ENCODE data around the gene MYO1E.
"Not testable (repeated sequence)": the region's sequence is repeated elsewhere in the genome, so short reads cannot be mapped to it uniquely, and the experiment has no call there.

MYO1E gene

DNA sequence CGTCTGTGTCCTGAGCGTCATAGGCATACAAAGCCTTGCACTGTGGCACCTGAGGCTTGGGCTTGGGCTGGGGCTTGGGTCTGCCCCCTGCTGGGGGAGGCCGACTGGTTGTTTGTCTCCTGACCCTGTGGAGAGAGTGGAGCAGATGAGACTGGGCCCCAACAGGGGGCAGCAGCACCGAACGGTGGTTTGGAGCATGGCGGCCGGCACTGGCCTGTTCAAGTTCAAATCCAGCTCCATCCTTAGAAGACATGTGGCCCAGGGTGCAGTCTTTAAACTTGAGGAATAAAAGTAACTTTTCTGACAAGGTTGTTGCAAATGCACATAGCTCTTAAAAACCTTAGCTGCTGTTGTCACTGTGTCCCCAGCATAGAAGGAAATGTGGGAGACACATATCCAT is 234.4 kb downstream of the MYO1E start:
- no peak overlapping the region for H3K4me3 ChIP-seq (ENCODE audit: low read depth, low read length)
- peak; percentile 61 for DNase-seq (ENCODE audit: low read depth)
- TF ChIP-seq, protein P1, sequence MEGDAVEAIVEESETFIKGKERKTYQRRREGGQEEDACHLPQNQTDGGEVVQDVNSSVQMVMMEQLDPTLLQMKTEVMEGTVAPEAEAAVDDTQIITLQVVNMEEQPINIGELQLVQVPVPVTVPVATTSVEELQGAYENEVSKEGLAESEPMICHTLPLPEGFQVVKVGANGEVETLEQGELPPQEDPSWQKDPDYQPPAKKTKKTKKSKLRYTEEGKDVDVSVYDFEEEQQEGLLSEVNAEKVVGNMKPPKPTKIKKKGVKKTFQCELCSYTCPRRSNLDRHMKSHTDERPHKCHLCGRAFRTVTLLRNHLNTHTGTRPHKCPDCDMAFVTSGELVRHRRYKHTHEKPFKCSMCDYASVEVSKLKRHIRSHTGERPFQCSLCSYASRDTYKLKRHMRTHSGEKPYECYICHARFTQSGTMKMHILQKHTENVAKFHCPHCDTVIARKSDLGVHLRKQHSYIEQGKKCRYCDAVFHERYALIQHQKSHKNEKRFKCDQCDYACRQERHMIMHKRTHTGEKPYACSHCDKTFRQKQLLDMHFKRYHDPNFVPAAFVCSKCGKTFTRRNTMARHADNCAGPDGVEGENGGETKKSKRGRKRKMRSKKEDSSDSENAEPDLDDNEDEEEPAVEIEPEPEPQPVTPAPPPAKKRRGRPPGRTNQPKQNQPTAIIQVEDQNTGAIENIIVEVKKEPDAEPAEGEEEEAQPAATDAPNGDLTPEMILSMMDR (conservative IDR thresholded peaks at IDR 0.05; ENCODE audit: low read depth, low read length) = peak; percentile 77

GRCh38 chr15:59137566-59137965 is 235.1 kb downstream of the MYO1E start:
- no peak overlapping the region for H3K4me3 ChIP-seq (ENCODE audit: low read depth, low read length)
- DNase-seq (ENCODE audit: low read depth) = no peak

DNA sequence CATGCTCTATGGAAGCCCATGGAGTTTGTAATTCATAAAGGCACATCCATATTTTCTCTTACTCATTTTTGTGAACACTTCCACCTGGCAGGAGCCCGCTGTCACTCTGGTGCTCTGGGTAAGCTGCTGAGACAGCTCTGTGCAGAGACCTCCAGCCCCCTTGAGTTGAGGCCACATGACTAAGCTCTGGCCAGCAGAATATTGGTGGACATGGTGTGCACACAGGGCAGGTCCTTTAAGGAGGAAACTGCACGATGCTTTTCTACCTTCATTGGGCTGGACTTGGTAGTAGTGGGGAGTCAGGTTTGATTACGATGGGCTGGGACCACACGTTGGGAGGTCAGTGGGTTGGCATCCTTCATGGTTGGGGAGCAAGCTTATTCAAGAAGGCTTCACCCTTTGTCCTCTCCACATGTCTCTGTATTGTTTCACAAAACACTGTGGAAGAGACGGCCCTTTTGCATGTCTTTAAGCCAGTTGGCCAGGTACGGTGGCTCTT is 238.7 kb downstream of the MYO1E start:
- DNase-seq (ENCODE audit: low read depth) = no peak
- H3K4me3 ChIP-seq (ENCODE audit: low read depth, low read length) = no peak overlapping the region
- TF ChIP-seq, protein P1 (conservative IDR thresholded peaks at IDR 0.05; ENCODE audit: low read depth, low read length) = no peak

More at GRCh38 chr15:59137566-59137965, 235.1 kb downstream of the MYO1E start:
- TF ChIP-seq, protein P1 (conservative IDR thresholded peaks at IDR 0.05; ENCODE audit: low read depth, low read length) = no peak

DNA sequence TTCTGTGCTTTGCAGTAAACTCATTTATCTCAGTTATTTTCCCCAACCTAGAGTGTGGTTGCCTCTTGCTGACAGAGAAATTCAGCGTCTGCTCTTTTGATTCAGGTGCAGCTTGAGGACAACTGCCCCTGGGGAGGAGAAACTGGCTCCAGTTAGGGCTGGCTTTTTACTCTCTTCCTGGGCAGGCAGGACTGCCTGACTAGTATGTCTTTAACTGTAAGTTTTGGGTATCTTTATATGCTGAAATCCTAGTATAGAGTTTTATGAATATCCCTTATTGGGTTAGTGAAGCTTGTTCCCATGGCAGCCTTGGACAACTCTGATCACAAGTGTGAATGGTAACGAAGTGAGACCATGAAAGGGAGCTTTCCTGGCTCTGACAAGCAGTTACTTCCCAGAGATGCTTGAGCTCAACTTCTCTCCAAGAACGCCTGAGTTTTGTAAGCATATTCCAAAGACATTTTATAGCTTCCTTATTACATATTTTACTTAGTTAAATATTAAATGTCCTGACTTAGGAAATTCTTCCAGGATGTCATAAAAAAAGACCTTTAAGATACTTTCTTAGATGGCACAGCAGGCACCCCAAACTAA is 240.6 kb downstream of the MYO1E start:
- no peak for DNase-seq (ENCODE audit: low read depth)
- H3K4me3 ChIP-seq (ENCODE audit: low read depth, low read length) = no peak overlapping the region
- TF ChIP-seq, protein P1 (conservative IDR thresholded peaks at IDR 0.05; ENCODE audit: low read depth, low read length) = no peak

GRCh38 chr15:59131456-59131855 is 241.2 kb downstream of the MYO1E start:
- H3K4me3 ChIP-seq (ENCODE audit: low read depth, low read length) = no peak overlapping the region
- TF ChIP-seq, protein P1 (conservative IDR thresholded peaks at IDR 0.05; ENCODE audit: low read depth, low read length) = no peak
- DNase-seq (ENCODE audit: low read depth) = no peak

DNA sequence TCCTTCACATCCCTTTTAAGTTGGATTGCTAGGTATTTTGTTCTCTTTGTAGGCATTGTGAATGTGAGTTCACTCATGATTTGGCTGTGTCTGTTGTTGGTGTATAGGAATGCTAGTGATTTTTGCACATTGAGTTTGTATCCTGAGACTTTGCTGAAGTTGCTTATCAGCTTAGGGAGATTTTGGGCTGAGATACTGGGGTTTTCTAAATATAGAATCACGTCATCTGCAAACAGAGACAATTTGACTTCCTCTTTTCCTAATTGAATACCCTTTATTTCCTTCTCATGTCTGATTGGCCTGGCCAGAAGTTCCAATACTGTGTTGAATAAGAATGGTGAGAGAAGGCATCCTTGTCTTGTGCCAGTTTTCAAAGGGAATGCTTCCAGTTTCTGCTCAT is 245.4 kb downstream of the MYO1E start:
- not testable (repeated sequence) for H3K4me3 ChIP-seq (ENCODE audit: low read depth, low read length); DNase-seq (ENCODE audit: low read depth)

GRCh38 chr15:59125683-59126082 is 247.0 kb downstream of the MYO1E start:
- DNase-seq (ENCODE audit: low read depth) = not testable (repeated sequence)

DNA sequence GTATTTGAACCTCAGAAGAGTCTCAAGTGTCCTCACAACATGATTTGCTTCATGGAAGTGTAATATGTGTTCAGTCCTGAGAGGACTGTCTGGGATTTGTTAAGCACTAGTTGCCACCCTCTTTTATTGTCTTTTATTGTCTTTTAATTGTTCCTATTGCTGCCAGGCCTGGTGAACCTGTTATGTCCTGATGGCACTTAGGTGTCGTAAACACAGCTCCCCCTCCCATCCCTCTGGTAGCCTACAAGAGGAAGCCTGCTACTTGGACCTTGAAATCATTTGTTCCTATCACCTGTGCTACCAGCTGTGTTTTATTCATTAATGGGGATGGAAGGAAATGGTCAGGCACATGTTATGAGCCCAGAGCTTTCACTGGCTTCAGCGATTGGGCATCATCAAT is 248.4 kb downstream of the MYO1E start:
- TF ChIP-seq, protein P1 (conservative IDR thresholded peaks at IDR 0.05; ENCODE audit: low read depth, low read length) = no peak

More at GRCh38 chr15:59125683-59126082, 247.0 kb downstream of the MYO1E start:
- H3K4me3 ChIP-seq (ENCODE audit: low read depth, low read length) = not testable (repeated sequence)

More for the DNA sequence above, 248.4 kb downstream of the MYO1E start:
- DNase-seq (ENCODE audit: low read depth) = no peak
- no peak overlapping the region for H3K4me3 ChIP-seq (ENCODE audit: low read depth, low read length)

All from choroid plexus epithelial cell (primary cell).